BJ (cell line): ENCODE measurements around the gene UCK2. TPM values are rescaled to one million over a fixed set of nuclear protein-coding genes. Genes with fewer than 3 reads are reported as not detected.

Experiments used
- CTCF ChIA-PET: fragments of 350-600 bp; formaldehyde crosslinking; extraction: SDS; loops from one replicate; lab custom pipeline; 2021; ENCODE audit warnings: antibody characterized with exemption, inconsistent platforms; lab: Yijun Ruan, JAX
- POLR2A ChIA-PET: fragments of 300-600 bp; sonication (Branson Sonifier 250); formaldehyde crosslinking; extraction: SDS; loops from one replicate; lab custom pipeline; 2021; ENCODE audit warnings: antibody characterized with exemption; lab: Charles Lee
- DNase-seq: peaks from one replicate; pipeline ENCODE4 v3.0.0-alpha.2; 2011; ENCODE audit warnings: low read depth
- H3K27me3 ChIP-seq: 2 replicates; pipeline ENCODE4 v1.6.0; 2011; ENCODE audit warnings: low read length; ENCODE audit not compliant: control insufficient read depth, insufficient read depth
- H3K36me3 ChIP-seq: 2 replicates; pipeline ENCODE4 v1.5.1; 2011; ENCODE audit warnings: low read length; ENCODE audit not compliant: control insufficient read depth, insufficient read depth
- H3K4me3 ChIP-seq: 2 replicates; pipeline ENCODE4 v1.5.1; 2011; ENCODE audit warnings: low read depth, mild to moderate bottlenecking, control low read depth, low read length
- polyA plus RNA-seq: library from polyadenylated mRNA; depleted of rRNA; stranded (reverse); fragments of >200 nt; gene quantifications from 2 replicates; pipeline ENCODE4 v1.2.3, GENCODE V29; 2011
- TF ChIP-seq, protein P1 (sequence below): IDR thresholded peaks from 2 replicates; pipeline ENCODE4 v1.5.1; 2011; ENCODE audit warnings: low read depth, mild to moderate bottlenecking, control low read depth, inconsistent platforms, low read length, moderate library complexity; ENCODE audit not compliant: insufficient read depth

Gene UCK2
- polyA plus RNA-seq, 1 experiment: 57.7 TPM

DNA sequence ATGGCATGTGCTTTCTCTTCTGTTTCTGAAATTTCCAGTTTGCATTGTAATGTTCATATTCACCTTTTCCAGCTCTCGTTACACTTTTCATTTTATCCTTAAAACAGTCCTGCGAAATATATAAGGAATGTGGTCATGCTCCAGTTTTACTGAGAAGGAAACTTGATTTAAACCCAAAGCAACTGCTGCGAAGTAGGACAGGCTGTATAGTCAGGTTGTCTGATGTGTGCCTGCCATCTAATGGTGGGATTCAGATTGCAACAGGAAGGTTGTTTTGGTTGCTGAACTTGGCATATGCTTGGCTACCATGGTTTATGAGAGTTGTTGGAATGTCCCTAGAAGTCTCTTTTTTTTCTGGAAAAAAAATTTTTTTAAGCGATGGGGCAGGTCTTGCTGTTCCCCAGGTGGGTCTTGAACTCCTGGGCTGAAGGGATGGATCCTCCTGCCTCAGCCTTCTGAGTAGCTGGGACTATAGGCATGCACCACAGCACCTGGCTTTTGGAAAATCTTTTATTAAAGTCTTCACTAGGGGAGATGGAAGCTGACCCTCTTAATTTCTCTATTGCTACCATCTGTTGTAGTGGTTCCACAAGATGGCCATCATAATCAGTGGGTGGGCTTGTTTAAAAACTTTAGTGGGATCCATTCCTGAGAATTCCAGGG is 86.9 kb downstream of the UCK2 start:
- H3K27me3 ChIP-seq: no peaks in the 10 kb centered on the region
- ChIA-PET CTCF (interaction anchor here (0.5 to 4.1 kb wide), 34 partner anchors 10 to 1430 kb away, joined by 3 to 42 read pairs (median 4); partner anchors contain the start of genes ALDH9A1 and TMCO1), POLR2A (no interaction called here)
- no peak for DNase-seq
- peaks cover 6% of the 10 kb centered on the region for H3K36me3 ChIP-seq
- H3K4me3 ChIP-seq: no peak overlapping the region
- TF ChIP-seq, protein P1, sequence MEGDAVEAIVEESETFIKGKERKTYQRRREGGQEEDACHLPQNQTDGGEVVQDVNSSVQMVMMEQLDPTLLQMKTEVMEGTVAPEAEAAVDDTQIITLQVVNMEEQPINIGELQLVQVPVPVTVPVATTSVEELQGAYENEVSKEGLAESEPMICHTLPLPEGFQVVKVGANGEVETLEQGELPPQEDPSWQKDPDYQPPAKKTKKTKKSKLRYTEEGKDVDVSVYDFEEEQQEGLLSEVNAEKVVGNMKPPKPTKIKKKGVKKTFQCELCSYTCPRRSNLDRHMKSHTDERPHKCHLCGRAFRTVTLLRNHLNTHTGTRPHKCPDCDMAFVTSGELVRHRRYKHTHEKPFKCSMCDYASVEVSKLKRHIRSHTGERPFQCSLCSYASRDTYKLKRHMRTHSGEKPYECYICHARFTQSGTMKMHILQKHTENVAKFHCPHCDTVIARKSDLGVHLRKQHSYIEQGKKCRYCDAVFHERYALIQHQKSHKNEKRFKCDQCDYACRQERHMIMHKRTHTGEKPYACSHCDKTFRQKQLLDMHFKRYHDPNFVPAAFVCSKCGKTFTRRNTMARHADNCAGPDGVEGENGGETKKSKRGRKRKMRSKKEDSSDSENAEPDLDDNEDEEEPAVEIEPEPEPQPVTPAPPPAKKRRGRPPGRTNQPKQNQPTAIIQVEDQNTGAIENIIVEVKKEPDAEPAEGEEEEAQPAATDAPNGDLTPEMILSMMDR: peak; percentile 83

DNA sequence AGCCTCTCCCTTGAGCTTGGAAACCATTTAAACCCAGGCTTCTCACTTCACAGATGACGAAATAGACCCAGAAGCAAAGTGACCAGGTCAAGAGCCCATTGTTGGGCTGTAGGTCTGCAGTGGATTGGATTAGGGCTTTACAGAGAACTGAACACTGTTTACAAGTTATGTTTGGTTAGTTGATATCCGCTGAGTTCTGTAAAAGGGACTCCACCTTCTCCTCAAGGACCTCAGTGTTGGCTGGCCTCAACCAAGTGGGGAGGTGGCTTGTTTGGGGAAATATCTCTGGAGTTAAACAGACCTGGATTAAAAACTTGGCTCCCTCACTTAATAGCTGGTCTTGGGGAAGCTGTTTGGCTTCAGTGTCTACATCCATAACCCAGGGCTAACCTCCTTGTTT is 88.1 kb downstream of the UCK2 start:
- CTCF ChIA-PET: interaction anchor here (0.6 to 4.1 kb wide), 16 partner anchors 9 to 603 kb away, joined by 3 to 42 read pairs (median 6); partner anchors contain the start of gene TMCO1
- Histone ChIP-seq H3K27me3 (no peaks in the 10 kb centered on the region), H3K4me3 (no peak overlapping the region), H3K36me3 (peaks cover 3% of the 10 kb centered on the region)
- no peak for DNase-seq
- POLR2A ChIA-PET: no interaction called here
- TF ChIP-seq, protein P1: no peak

DNA sequence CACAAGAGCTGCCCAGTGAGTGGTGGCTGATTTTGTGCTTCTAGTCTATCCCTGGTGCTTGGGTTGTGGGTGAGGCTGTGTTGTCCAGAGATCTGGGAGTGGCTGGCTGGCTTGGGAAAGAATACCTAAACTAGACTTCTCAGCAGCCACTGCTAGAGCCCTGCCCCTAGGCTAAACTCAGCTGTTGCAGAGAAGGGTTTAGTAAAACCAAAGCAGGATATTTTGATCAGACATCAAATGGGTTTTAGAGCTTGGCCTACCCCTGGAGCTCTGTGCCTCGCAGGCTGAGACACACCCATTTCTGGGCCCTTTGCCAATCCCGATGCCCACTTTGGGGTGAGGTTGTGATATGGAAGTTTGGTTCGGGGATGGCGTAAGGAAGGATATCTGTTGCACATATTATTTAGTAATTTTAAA is 88.5 kb downstream of the UCK2 start:
- ChIA-PET CTCF (interaction anchor here (0.6 to 4.1 kb wide), 12 partner anchors 8 to 603 kb away, joined by 3 to 42 read pairs (median 6); partner anchors contain the start of gene TMCO1), POLR2A (no interaction called here)
- no peaks in the 10 kb centered on the region for H3K27me3 ChIP-seq
- no peaks in the 10 kb centered on the region for H3K36me3 ChIP-seq
- no peak overlapping the region for H3K4me3 ChIP-seq
- no peak for DNase-seq
- TF ChIP-seq, protein P1: no peak

DNA sequence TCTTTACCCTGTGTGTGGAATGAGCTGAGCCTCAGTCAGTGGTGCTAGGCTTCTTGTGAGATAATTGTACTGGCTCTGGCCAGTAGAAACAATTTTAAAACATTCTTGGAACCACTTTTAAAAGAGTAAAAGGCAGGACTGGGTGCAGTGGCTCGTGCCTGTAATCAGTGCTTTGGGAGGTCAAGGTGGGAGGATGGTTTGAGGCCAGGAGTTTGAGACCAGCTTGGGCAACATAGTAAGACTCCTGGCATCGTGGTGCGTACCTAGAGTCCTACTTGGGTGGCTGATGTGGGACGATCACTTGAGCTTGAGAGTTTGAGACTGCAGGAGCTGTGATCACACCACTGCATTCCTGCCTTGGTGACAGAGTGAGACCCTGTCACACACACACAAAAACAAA is 89.8 kb downstream of the UCK2 start:
- no peaks in the 10 kb centered on the region for H3K27me3 ChIP-seq
- ChIA-PET POLR2A (no interaction called here), CTCF (interaction anchor here (1.1 kb wide), 1 partner anchor 193 kb away, joined by 3 read pairs; no protein-coding TSS in a partner anchor)
- H3K36me3 ChIP-seq: no peaks in the 10 kb centered on the region
- no peak overlapping the region for H3K4me3 ChIP-seq
- DNase-seq: no peak
- TF ChIP-seq, protein P1: no peak

DNA sequence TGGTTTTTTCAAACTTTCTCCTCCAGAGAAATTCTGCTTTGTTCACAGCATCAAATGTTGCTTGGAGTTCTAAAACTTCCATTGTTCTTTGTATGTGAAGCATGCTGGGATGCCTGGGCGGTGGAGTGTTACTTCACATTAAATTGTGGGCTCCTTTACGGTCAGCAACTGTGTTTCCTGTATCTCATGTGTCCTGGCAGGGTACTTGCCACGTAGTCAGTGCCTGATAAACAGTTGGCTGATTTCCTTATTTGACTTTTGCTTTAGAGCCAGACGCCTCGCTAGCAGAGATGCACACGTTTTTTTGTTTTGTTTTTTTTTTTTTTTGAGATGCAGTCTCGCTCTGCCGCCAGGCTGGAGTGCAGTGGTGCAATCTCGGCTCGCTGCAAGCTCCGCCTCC is 96.7 kb downstream of the UCK2 start:
- no peaks in the 10 kb centered on the region for H3K27me3 ChIP-seq
- no peak overlapping the region for H3K4me3 ChIP-seq
- ChIA-PET POLR2A (no interaction called here), CTCF (interaction anchor here (0.6 to 9.8 kb wide), 22 partner anchors 9 to 561 kb away, joined by 3 to 103 read pairs (median 5); no protein-coding TSS in a partner anchor)
- no peaks in the 10 kb centered on the region for H3K36me3 ChIP-seq
- TF ChIP-seq, protein P1: no peak
- no peak for DNase-seq
